Measurements from ENCODE around the gene IGFBP2. TPM values are rescaled to one million over a fixed set of nuclear protein-coding genes. Genes with fewer than 3 reads are reported as not detected.

IGFBP2 gene
- total RNA-seq, 1 donor from 2014 or later = 41.1 TPM

DNA sequence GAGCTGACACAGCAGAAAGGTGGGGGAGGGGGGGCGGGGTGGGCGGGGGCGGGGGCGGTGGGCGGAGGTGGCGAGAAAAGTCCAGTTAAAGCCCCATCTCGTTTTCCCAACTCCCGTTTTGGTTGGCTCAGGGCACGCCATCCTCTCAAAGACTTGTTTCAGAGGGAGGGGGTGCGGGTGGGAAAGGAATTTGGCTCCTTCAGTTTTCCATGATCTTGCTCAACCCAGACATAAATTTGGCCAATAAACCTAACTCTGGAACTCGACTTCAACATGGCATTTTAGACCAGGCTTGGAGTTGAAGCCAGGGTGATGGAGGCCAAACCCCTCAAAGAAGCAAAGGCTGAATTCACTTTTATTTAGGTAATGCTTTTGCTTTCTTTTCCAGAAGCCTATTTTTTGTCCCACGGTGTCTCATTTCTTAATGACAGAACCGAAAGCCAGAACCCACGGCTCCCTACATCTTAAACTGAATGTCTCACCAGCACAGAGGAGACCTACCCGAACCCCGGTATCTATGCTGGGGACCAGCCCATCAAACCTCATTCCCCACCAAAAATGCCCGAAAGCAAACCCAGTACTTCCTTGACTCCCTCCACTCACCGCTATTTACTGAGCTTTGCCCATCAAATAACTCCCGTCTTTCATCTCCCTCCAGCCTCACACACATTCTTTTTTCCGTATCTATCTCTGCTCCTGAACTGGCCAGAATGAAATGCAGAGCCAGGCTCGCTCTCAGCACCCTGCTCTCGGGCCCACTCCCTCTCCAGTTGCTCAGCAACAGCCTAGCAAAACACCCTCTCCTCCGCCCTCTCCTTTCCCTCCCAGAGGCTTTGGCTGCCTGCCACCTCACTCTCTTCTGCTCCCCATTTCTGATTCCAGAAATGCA is 57.9 kb downstream of the IGFBP2 start:
- no peaks in the 10 kb centered on the region for H3K36me3 ChIP-seq (ENCODE audit: control insufficient read depth, insufficient read depth, low read length)
- H3K4me3 ChIP-seq (ENCODE audit: low read depth, low read length) = no peak overlapping the region
- DNase-seq (ENCODE audit: low read depth) = peak; percentile 53
- FAIRE-seq = no peak
- peaks cover 11% of the 10 kb centered on the region for H3K27me3 ChIP-seq (ENCODE audit: control insufficient read depth, insufficient read depth, low read length)
- TF ChIP-seq, protein P1, sequence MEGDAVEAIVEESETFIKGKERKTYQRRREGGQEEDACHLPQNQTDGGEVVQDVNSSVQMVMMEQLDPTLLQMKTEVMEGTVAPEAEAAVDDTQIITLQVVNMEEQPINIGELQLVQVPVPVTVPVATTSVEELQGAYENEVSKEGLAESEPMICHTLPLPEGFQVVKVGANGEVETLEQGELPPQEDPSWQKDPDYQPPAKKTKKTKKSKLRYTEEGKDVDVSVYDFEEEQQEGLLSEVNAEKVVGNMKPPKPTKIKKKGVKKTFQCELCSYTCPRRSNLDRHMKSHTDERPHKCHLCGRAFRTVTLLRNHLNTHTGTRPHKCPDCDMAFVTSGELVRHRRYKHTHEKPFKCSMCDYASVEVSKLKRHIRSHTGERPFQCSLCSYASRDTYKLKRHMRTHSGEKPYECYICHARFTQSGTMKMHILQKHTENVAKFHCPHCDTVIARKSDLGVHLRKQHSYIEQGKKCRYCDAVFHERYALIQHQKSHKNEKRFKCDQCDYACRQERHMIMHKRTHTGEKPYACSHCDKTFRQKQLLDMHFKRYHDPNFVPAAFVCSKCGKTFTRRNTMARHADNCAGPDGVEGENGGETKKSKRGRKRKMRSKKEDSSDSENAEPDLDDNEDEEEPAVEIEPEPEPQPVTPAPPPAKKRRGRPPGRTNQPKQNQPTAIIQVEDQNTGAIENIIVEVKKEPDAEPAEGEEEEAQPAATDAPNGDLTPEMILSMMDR (IDR thresholded peaks at IDR 0.05; ENCODE audit: insufficient read depth, low read length, severe bottlenecking) = no peak

DNA sequence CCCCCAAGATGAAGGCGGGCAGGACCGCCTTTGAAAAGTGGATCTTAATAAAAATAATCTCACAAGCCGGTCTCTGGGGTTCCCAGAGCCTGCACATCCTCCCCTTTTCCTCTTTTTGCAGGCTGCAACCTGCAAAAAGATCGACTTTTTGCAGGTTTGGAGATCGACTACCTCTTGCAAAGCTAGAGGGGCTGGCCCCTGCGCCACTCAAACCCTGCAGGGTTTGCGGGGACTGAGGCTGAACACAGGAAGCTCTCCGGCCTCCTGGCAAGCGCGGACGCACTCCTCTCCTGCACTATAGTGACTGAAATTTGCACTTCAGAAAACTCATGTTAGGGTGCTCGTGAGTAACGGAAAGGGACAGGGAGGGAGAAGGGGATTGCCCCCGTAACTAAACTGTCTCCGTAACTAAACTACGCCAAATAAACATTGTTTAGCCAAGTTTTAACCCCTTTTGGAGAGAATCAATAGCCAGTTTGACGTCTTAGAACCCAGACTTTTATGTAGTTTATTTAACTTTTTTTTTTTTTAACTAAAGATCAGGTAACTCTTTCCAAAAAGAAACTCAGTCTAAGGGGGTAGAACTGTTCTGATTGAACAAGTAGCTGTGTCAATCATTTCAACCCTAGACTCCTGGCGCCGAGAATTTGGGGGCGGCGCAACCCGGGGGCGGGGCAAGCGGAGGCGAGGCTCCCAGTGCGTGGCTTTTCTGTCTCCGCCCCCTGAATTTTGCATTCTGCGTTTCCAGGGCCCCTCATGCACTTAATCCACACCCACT is 59.6 kb downstream of the IGFBP2 start:
- FAIRE-seq (no peak), DNase-seq (ENCODE audit: low read depth) (peak; percentile 32)

DNA sequence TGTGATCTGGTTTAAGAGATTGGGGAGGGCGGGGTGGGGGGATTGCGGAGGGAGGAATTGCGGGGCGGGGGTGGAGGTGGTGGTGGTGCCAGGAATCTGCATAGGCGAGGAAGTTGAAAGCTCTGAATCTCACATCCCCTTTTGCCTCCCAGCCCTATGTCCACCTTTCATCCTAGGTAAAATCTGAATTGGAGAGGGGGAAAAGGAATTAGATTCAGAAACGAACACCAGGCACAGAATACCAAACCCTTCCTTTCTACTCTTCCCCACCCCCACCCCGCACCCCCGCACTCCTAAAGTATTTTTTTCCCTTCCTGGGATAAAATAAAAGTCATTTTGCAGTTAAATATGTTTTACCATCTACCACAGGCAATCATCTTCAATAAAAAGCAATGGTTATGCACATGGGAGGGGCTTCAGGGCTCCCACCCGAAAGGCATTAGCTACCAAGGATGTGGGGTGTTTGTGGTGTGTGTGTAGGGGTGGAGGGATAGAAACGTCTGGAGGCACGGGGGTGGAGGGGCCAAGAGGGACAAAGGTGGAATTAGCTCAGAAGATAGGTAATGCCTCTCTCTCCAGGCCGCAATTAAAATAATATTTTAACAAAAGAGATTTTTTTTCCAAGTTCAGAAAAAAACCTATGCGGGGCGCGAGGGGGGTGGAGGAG is 60.3 kb downstream of the IGFBP2 start:
- no peaks in the 10 kb centered on the region for H3K36me3 ChIP-seq (ENCODE audit: control insufficient read depth, insufficient read depth, low read length)
- DNase-seq (ENCODE audit: low read depth) (no peak), FAIRE-seq (no peak)
- TF ChIP-seq, protein P1 (IDR thresholded peaks at IDR 0.05; ENCODE audit: insufficient read depth, low read length, severe bottlenecking) = no peak
- H3K27me3 ChIP-seq (ENCODE audit: control insufficient read depth, insufficient read depth, low read length) = peaks cover 11% of the 10 kb centered on the region
- H3K4me3 ChIP-seq (ENCODE audit: low read depth, low read length) = peak overlapping the region; percentile 31

More for the DNA sequence above, 59.6 kb downstream of the IGFBP2 start:
- Histone ChIP-seq H3K4me3 (ENCODE audit: low read depth, low read length) (peak overlapping the region; percentile 13), H3K27me3 (ENCODE audit: control insufficient read depth, insufficient read depth, low read length) (peaks cover 11% of the 10 kb centered on the region), H3K36me3 (ENCODE audit: control insufficient read depth, insufficient read depth, low read length) (no peaks in the 10 kb centered on the region)
- TF ChIP-seq, protein P1 (IDR thresholded peaks at IDR 0.05; ENCODE audit: insufficient read depth, low read length, severe bottlenecking) = no peak

DNA sequence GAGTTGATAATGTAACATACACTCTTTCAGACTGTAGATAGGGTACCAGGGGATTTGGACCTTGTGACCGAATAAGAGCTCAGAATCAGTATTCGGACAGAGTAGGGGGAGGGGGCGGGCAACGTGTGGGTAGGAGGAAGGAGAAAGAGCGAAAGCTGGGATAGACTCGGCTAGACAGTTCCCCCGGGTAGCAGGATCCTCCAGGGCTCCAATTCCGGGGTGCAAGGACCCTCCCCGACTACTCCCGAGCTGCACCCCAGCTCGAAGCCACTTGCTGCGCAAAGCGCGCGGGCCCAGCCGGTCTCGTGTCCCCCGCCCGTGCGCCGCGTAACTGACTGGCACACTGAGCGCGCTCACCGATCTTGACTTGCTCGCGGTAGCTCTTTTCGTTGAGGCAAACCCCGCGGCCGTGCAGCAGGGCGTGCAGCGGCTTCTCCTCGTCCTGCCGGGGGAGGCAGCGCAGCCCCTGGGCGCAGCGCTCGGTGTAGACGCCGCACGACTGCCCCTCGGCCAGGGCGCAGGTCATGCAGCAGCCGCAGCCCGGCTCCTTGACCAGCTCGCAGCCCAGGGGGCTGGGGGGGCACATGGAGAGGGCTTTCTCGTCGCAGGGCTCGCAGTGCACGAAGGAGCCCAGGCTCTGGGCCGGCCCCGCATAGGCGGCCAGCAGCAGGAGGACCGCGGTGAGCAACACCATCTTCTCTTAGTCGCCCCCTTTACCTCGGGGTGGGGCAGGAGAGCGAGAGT is 61.0 kb downstream of the IGFBP2 start:
- Histone ChIP-seq H3K4me3 (ENCODE audit: low read depth, low read length) (peak overlapping the region; percentile 31), H3K27me3 (ENCODE audit: control insufficient read depth, insufficient read depth, low read length) (peaks cover 10% of the 10 kb centered on the region), H3K36me3 (ENCODE audit: control insufficient read depth, insufficient read depth, low read length) (no peaks in the 10 kb centered on the region)
- no peak for FAIRE-seq
- TF ChIP-seq, protein P1 (IDR thresholded peaks at IDR 0.05; ENCODE audit: insufficient read depth, low read length, severe bottlenecking) = no peak
- peak; percentile 17 for DNase-seq (ENCODE audit: low read depth)

DNA sequence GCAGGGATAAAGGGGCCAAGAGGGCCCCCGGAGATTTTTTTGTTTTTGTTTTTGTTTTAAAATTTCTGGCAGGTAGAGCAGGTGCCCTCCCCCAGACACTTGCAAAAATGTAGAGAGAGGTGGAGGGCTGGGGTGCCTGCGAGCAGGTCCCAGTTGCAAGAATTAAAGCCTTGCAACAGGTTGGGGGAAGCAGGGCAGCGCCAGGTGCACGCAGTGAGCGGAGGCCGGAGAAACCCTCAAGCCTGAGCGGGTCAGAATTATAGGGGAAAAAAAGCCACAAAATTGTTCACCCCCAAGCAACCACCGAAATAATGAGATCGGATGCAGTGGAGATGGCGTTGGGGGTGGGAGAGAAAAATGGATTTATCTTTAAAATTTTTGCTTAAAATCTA is 61.6 kb downstream of the IGFBP2 start:
- DNase-seq (ENCODE audit: low read depth) (no peak), FAIRE-seq (no peak)
- peaks cover 10% of the 10 kb centered on the region for H3K27me3 ChIP-seq (ENCODE audit: control insufficient read depth, insufficient read depth, low read length)
- TF ChIP-seq, protein P1 (IDR thresholded peaks at IDR 0.05; ENCODE audit: insufficient read depth, low read length, severe bottlenecking) = no peak
- H3K4me3 ChIP-seq (ENCODE audit: low read depth, low read length) = no peak overlapping the region
- no peaks in the 10 kb centered on the region for H3K36me3 ChIP-seq (ENCODE audit: control insufficient read depth, insufficient read depth, low read length)

Data from bronchial epithelial cell (primary cell).